ENCODE results near the gene PTPRD.

GRCh38 chr9:8570776-8571175, 2042.0 kb downstream of the PTPRD start:
- TF ChIP-seq CTCF (IDR thresholded peaks at IDR 0.05 in 8 of 11, conservative IDR thresholded peaks at IDR 0.05 in 3 of 11) = no peak
- TF ChIP-seq POLR2AphosphoS5 (IDR thresholded peaks at IDR 0.05) = no peak
